ENCODE data around the gene FBXW11. TPM values are rescaled to one million over a fixed set of nuclear protein-coding genes. Genes with fewer than 3 reads are reported as not detected.

FBXW11 gene
- polyA plus RNA-seq, 1 donor from 2014 or later, result 103 TPM

DNA sequence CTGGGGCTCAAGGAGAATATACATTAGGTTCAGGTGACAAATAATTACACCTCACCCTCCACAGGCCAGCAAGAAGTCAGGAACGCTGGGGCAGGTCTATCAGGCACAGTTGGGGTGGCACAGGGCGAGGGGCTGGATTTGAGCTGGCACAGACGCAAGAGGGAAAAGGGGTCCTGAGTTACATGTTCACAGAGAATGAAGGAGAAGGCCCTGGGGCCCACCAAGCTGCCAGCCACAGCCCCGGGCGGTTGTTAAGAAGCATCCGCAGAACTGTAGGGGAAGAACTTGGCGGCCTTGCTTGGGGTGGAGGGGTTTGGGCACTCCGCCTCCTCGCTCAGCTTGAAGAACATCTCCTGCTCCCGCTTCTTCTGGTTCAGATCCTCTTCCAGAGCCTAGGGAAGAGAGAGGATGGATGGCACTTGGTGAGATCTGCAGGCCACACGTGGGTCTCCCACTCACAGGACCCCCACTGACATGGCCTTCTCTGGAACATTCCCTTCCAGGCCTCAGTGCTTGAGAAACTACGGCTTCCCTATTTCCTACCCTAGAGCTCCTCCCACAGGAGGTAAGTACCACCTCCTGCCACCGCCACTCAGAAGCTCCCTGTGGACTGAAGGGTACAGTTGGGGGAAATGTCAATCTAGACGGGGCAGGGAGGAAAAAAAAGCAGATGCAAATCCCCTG lies 38.3 kb upstream of the FBXW11 start:
- no peaks in the 10 kb centered on the region for H3K9me3 ChIP-seq (ENCODE audit: low read length)
- no peaks in the 10 kb centered on the region for H3F3A ChIP-seq (ENCODE audit: insufficient read depth, low read length, poor library complexity, severe bottlenecking)
- no peaks in the 10 kb centered on the region for H4K20me1 ChIP-seq (ENCODE audit: insufficient read depth)
- H3K27ac ChIP-seq (ENCODE audit: low read length), result no peak overlapping the region
- H3K27me3 ChIP-seq (ENCODE audit: insufficient read depth, low read depth, low read length), result no peaks in the 10 kb centered on the region
- no peaks in the 10 kb centered on the region for H3K79me2 ChIP-seq (replicated peaks; ENCODE audit: insufficient read depth, low read length)
- H3K4me2 ChIP-seq (ENCODE audit: low read length), result no peak overlapping the region
- no peaks in the 10 kb centered on the region for H3K36me3 ChIP-seq (ENCODE audit: insufficient read depth, low read length)
- no peak overlapping the region for H2AFZ ChIP-seq (ENCODE audit: low read depth, low read length)
- H3K9ac ChIP-seq (ENCODE audit: low read length), result no peak overlapping the region
- no peaks in the 10 kb centered on the region for H3K9me2 ChIP-seq (ENCODE audit: insufficient read depth, low read length)
- no peak overlapping the region for H3K4me3 ChIP-seq (ENCODE audit: low read length)
- no peak for TF ChIP-seq SMC3 (conservative IDR thresholded peaks at IDR 0.05; ENCODE audit: poor library complexity)
- TF ChIP-seq, protein P1, sequence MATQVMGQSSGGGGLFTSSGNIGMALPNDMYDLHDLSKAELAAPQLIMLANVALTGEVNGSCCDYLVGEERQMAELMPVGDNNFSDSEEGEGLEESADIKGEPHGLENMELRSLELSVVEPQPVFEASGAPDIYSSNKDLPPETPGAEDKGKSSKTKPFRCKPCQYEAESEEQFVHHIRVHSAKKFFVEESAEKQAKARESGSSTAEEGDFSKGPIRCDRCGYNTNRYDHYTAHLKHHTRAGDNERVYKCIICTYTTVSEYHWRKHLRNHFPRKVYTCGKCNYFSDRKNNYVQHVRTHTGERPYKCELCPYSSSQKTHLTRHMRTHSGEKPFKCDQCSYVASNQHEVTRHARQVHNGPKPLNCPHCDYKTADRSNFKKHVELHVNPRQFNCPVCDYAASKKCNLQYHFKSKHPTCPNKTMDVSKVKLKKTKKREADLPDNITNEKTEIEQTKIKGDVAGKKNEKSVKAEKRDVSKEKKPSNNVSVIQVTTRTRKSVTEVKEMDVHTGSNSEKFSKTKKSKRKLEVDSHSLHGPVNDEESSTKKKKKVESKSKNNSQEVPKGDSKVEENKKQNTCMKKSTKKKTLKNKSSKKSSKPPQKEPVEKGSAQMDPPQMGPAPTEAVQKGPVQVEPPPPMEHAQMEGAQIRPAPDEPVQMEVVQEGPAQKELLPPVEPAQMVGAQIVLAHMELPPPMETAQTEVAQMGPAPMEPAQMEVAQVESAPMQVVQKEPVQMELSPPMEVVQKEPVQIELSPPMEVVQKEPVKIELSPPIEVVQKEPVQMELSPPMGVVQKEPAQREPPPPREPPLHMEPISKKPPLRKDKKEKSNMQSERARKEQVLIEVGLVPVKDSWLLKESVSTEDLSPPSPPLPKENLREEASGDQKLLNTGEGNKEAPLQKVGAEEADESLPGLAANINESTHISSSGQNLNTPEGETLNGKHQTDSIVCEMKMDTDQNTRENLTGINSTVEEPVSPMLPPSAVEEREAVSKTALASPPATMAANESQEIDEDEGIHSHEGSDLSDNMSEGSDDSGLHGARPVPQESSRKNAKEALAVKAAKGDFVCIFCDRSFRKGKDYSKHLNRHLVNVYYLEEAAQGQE (IDR thresholded peaks at IDR 0.05; ENCODE audit: borderline replicate concordance), result no peak
- TF ChIP-seq POLR2AphosphoS5 (IDR thresholded peaks at IDR 0.05), result no peak
- no peak for TF ChIP-seq RAD21 (conservative IDR thresholded peaks at IDR 0.05)
- TF ChIP-seq MXI1 (conservative IDR thresholded peaks at IDR 0.05; ENCODE audit: poor library complexity, severe bottlenecking), result no peak
- TF ChIP-seq EZH2 (IDR thresholded peaks at IDR 0.05; ENCODE audit: borderline replicate concordance, insufficient read depth, low read length, poor library complexity, severe bottlenecking), result no peak
- no peak for TF ChIP-seq TAF1 (IDR thresholded peaks at IDR 0.05; ENCODE audit: low read depth)
- no peak for TF ChIP-seq EP300 (conservative IDR thresholded peaks at IDR 0.05; ENCODE audit: poor library complexity, severe bottlenecking)

GRCh38 chr5:172043865-172044264 lies 37.4 kb upstream of the FBXW11 start:
- Histone ChIP-seq H3K4me2 (ENCODE audit: low read length) (no peak overlapping the region), H3F3A (ENCODE audit: insufficient read depth, low read length, poor library complexity, severe bottlenecking) (no peaks in the 10 kb centered on the region), H3K79me2 (replicated peaks; ENCODE audit: insufficient read depth, low read length) (no peaks in the 10 kb centered on the region), H3K4me3 (ENCODE audit: low read length) (no peak overlapping the region), H4K20me1 (ENCODE audit: insufficient read depth) (no peaks in the 10 kb centered on the region), H3K27me3 (ENCODE audit: insufficient read depth, low read depth, low read length) (no peaks in the 10 kb centered on the region), H3K27ac (ENCODE audit: low read length) (no peak overlapping the region), H3K36me3 (ENCODE audit: insufficient read depth, low read length) (no peaks in the 10 kb centered on the region), H2AFZ (ENCODE audit: low read depth, low read length) (no peak overlapping the region), H3K9ac (ENCODE audit: low read length) (no peak overlapping the region), H3K9me3 (ENCODE audit: low read length) (no peaks in the 10 kb centered on the region), H3K9me2 (ENCODE audit: insufficient read depth, low read length) (no peaks in the 10 kb centered on the region)
- no peak for TF ChIP-seq EZH2 (IDR thresholded peaks at IDR 0.05; ENCODE audit: borderline replicate concordance, insufficient read depth, low read length, poor library complexity, severe bottlenecking)
- no peak for TF ChIP-seq POLR2AphosphoS5 (IDR thresholded peaks at IDR 0.05)
- TF ChIP-seq, protein P1 (IDR thresholded peaks at IDR 0.05; ENCODE audit: borderline replicate concordance), result no peak
